GF-D8 (cell line): ENCODE data around the gene SMIM8.

Source experiments
- DNase-seq: peaks from one replicate; lab custom pipeline; 2025; lab: John Stamatoyannopoulos, UW

SMIM8 gene

DNA sequence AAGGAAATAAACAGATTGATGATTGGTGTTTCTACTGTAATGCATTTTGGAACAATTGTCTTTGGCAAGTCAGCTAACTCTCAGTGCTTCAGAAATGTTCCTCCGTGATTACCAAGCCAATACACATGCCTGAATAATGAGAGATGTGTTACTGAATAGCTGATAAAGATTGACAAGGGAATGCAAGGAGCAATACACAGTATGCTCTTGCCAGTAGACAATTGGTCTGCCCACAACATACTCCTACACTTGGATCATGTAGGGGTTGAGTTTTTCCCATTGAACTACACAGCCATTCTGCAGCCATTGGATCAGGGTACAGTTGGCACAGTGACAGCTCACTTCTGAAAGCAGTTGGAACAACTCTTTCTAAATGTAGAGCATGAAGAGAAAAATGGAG, 12.3 kb downstream of the SMIM8 start:
- no peak for DNase-seq

- no peak for DNase-seq
Observed at GRCh38 chr6:87336367-87336766, 14.0 kb downstream of the SMIM8 start.

GRCh38 chr6:87340230-87340629, 17.8 kb downstream of the SMIM8 start:
- no peak for DNase-seq

GRCh38 chr6:87341158-87341557, 18.8 kb downstream of the SMIM8 start:
- DNase-seq: no peak

DNA sequence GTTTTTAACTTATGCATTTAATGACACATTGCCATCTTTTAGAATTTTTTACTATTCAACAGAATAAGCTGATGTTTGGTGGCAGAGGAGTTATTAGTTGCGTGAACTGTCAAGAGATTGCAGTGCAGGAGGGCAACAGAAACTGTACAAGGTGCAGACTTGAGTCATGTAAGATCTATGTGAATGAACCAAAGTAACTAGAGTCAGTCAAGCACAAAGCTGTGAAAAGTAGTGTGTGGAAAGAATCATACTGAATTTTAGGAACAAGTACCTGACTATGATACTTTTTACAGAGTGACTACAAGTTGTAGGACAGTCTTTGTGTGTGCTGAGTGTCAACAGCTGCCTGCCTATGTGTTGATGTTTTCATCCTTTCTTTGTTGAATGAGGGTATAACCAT, 19.5 kb downstream of the SMIM8 start:
- no peak for DNase-seq

DNA sequence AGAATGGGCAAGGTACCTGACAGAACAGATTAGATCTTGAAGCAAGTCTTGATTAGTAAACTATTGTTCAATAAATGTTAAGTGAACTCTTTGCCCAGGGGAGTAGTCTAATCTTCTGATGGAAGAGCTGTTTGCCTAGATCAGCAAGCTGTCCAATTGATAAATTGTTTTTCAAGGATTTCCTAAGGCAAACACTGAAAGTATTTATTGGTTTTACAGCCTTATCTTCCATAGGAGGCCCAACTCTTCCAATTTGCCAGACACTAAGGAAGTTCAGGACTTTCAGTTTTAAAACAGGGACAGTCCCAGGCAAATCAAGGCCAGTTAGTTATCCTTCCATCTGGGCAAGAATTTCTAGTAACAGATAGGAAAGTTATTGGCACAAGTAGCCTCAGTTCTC, 20.4 kb downstream of the SMIM8 start:
- DNase-seq: no peak

- DNase-seq: no peak
Observed at GRCh38 chr6:87344731-87345130, 22.3 kb downstream of the SMIM8 start, which contains the start of gene C6orf163. C6orf163 (plus strand) TSS chr6:87344813; CDS start chr6:87345100, 287 bp downstream.

- no peak for DNase-seq
Observed at GRCh38 chr6:87346700-87347099, 24.3 kb downstream of the SMIM8 start.

- DNase-seq: no peak
Observed at GRCh38 chr6:87349896-87350295, 27.5 kb downstream of the SMIM8 start.

DNA sequence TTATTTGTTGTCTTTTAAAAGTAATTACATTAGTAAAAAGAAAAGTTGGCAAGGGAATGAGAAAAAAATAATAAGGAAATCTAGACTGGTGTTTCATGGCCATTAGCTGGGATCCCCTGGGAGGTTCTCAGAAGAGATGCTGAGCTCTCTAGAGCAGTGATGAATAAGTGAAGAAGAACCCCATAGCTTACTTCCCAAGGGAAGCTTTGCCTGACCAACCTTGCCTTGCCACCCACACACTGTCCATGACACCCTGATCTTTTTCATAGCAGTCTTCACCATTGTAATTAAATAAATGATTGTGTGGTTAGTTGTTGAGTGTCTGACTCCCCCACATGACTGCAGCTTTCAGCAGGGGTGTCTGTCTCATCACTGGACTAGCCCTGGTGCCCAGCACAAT, 28.1 kb downstream of the SMIM8 start:
- no peak for DNase-seq

DNA sequence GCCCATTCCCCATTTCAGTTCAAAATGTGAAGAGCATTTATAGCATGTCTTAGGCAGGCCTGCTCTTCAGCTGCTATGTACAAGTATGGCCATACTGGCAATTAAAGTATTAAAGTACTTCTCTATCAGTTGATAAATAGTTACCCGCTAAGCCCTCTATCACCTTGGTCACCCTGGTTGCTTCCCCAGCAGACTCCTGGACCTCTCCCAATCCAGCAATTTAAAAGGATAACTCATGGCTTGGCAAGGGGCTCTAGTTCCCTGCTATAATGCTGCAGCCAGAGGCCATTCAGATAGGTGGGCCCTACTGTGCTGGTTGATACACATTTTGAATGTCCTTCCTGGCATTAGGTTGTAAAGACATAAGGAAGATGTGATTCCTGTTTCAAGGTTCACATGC, 29.2 kb downstream of the SMIM8 start:
- DNase-seq: no peak

- no peak for DNase-seq
Observed at GRCh38 chr6:87356181-87356580, 33.8 kb downstream of the SMIM8 start.

DNA sequence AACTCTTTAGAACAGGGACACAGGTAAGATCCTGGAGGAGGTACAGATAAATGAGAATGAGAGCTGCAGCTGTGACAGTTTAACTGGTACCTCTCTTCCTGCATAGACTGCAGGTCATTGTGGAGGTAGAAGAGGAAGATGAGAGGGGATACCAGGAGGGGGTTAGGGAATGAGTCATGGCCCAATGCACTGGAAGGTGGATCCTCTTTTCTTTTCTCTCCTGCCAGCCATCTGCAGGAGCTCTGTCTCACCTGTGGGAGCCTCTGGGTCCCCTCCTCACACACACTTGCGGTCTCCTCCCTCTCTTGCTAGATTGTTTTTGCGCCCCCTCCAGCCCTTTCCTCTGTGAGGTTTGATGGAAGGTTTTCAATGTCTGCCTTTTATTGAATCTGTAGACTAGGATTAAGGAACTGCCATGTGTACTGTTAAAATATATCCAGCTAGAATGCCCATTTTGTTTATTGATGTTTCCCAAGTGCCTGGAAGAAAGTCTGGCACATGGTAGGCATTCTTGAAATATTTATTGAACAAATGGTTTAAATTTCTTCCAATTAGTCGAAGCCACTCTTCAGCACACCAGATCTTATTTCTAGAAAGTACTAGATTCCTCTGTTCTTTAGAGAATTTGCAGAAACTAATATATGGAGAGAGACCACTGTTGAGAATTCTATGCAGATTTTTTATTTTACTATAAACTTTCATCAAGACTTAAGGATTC, 35.2 kb downstream of the SMIM8 start:
- DNase-seq: no peak

DNA sequence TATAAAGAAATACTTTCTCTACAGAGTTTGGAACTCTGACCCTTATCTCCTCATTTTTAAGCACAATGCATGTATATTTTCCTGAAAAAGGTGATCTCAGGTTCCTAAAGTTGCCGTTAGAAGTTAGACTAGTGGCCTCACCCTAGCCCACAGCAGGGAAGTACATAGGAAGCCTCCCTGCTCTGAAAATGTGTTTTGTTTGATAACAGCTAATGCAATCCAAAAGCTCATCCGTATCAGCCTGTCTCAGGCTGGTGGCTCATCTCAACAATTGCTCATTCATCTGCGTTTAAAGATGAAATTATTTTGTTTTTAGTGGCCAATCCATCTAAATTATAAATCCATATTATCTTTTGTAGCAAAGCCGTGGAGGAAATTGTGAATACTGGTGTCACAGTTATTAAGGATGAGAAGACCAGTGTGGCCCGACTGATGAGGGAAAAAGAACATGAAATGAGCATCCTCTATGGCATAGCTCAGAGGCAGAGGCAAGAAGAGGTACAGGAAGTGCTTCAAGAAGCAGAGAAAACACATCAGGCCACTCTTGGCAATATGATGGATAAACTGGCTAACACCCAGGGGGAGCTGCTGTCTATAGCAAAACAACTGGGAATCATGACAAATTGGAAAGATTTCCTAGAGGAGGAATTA, 42.3 kb downstream of the SMIM8 start:
- DNase-seq: no peak

DNA sequence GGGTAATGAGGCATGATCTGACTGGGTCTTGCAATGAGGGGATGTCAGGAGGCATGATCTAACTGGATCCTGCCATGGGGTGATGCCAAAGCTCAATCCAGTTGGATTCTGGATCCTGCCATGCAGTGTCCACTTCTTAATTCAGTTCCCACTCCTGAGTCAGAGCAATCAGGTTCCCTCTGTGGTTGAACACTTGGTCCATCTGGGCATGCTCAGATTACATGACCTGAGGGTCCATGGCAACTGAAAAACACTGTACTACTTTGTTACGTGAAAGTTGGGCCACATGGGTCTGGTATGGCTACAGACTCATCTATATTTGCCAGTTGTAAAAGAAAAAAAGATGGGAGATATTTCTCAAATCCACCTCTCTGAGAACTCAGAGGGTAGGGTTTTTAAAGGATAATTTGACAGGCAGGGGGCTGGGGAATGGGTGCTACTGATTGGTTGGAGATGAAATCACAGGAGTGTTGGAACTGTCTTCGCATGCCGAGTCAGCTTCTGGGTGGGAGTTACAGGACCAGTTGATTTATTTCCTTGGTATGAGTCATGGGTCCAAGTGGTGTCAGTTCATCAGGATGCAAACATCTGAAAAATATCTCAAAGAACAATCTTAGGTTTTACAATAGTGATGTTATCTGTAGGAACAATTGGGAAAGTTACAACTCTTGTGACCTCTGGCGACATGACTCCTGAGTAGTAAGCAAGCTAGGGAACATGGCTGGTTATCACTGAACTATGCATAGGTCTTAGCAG, 43.9 kb downstream of the SMIM8 start:
- no peak for DNase-seq

GRCh38 chr6:87366899-87367298, 44.5 kb downstream of the SMIM8 start:
- DNase-seq: no peak

GRCh38 chr6:87373377-87373776, 51.0 kb downstream of the SMIM8 start:
- DNase-seq: no peak

DNA sequence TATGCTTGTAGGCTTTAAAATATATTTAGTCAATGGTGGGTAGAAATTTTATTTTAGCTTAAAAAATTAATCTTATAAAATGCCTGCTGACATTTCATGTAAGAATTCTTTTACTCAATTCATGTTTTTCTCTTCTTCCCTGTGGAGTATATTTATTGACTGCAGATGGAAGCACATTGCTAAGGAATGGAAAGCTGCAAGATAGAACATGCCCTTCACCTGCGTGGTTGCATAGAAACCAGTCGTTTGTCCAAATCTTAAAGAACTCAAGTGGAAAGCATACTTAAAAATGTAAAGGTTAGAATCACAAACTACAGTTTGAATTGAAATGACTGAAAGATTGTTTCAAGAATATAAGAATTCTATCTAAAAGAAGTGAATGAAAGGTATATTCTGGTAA, 52.9 kb downstream of the SMIM8 start:
- no peak for DNase-seq

DNA sequence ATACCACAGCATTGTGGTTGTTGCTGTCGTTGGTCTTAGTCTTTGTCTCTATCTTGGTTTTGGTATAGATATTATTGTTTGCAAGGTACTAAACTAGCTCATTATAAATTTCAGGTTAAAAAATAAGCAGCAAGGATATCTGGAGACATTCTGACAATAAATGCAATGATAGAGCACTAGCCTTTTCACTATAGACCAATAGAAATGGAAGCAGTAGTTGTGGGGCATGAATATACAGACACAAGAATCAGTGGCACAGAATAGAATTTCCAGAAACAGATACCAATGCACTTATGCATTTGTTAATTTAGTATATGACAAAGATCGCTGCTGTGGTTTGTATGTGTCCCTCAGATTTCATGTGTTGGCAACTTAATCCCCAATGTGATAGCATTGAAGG, 54.3 kb downstream of the SMIM8 start:
- no peak for DNase-seq

GRCh38 chr6:87378947-87379346, 56.6 kb downstream of the SMIM8 start:
- no peak for DNase-seq

GRCh38 chr6:87382861-87383260, 60.5 kb downstream of the SMIM8 start:
- DNase-seq: no peak

DNA sequence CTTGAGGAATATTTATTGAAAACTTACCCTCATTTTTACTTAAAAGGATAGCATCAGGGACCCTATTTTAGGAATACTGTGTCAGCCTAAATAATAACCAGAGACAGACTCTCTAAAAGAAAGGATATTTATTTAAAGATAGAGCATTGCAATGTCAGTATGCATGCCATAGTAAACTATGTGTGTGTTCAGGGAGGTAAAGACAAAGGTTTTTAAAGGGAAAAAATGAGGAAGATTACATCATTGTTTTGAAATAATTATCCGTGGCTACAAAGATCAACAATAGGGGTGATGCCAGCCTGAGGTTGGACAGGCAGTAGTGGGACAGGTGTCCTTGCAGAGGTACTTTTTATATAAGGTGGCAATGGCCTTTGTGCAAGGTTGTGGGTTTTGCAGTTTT, 61.6 kb downstream of the SMIM8 start:
- DNase-seq: no peak

- DNase-seq: no peak
Observed at GRCh38 chr6:87384449-87384848, 62.1 kb downstream of the SMIM8 start.
